BLaER1 (cell line): ENCODE results near the gene LINC01488.

Experiments
- H3K27ac ChIP-seq: shearing (Covaris generic); formaldehyde crosslinking; 2 replicates; pipeline ENCODE4 v1.8.1; 2022
- H3K27me3 ChIP-seq: shearing (Covaris generic); formaldehyde crosslinking; 2 replicates; pipeline ENCODE4 v1.8.1; 2022
- H3K36me3 ChIP-seq: shearing (Covaris generic); formaldehyde crosslinking; 2 replicates; pipeline ENCODE4 v1.8.1; 2022
- H3K4me1 ChIP-seq: shearing (Covaris generic); formaldehyde crosslinking; 2 replicates; pipeline ENCODE4 v1.8.1; 2022
- H3K4me2 ChIP-seq: shearing (Covaris generic); formaldehyde crosslinking; 2 replicates; pipeline ENCODE4 v1.8.1; 2022
- H3K4me3 ChIP-seq: shearing (Covaris generic); formaldehyde crosslinking; 2 replicates; pipeline ENCODE4 v1.8.1; 2022
- H3K9ac ChIP-seq: shearing (Covaris generic); formaldehyde crosslinking; 2 replicates; pipeline ENCODE4 v1.8.1; 2022
- H3K9me3 ChIP-seq: shearing (Covaris generic); formaldehyde crosslinking; 2 replicates; pipeline ENCODE4 v1.8.1; 2022
- H4K20me1 ChIP-seq: shearing (Covaris generic); formaldehyde crosslinking; 2 replicates; pipeline ENCODE4 v1.8.1; 2022
- Cebpa-rat ChIP-seq: shearing (Covaris generic); IDR thresholded peaks from 2 replicates; pipeline ENCODE4 v1.8.1; 2022

The LINC01488 gene

GRCh38 chr11:69470301-69470700 is 11.2 kb upstream of the LINC01488 start:
- Histone ChIP-seq H3K4me3 (no peak overlapping the region), H3K27ac (no peak overlapping the region), H3K4me1 (peaks cover 13% of the 10 kb centered on the region), H3K9ac (no peak overlapping the region), H3K4me2 (no peak overlapping the region), H4K20me1 (no peaks in the 10 kb centered on the region), H3K36me3 (no peaks in the 10 kb centered on the region), H3K9me3 (peaks cover 3% of the 10 kb centered on the region; the same call in 1 of the 2 replicates), H3K27me3 (no peaks in the 10 kb centered on the region)
- no peak for TF ChIP-seq Cebpa-rat

- H3K27me3 ChIP-seq = no peaks in the 10 kb centered on the region
- no peak for TF ChIP-seq Cebpa-rat
- H3K4me1 ChIP-seq = 0 out of 2 replicates have a peak, but pooled peaks cover 7% of the 10 kb centered on the region
- no peak overlapping the region for H3K27ac ChIP-seq
- H3K9me3 ChIP-seq = peaks cover 3% of the 10 kb centered on the region; the same call in 1 of the 2 replicates
- H3K9ac ChIP-seq = no peak overlapping the region
- H3K4me2 ChIP-seq = no peak overlapping the region
- H3K4me3 ChIP-seq = no peak overlapping the region
- H4K20me1 ChIP-seq = no peaks in the 10 kb centered on the region
- H3K36me3 ChIP-seq = no peaks in the 10 kb centered on the region
Observed at GRCh38 chr11:69470793-69471728, 10.4 kb upstream of the LINC01488 start.

GRCh38 chr11:69471729-69472540 is 9.5 kb upstream of the LINC01488 start:
- H3K4me2 ChIP-seq = no peak overlapping the region
- no peak for TF ChIP-seq Cebpa-rat
- 0 out of 2 replicates have a peak, but pooled peaks cover 7% of the 10 kb centered on the region for H3K4me1 ChIP-seq
- H3K27me3 ChIP-seq = no peaks in the 10 kb centered on the region
- no peak overlapping the region for H3K4me3 ChIP-seq
- peaks cover 3% of the 10 kb centered on the region; the same call in 1 of the 2 replicates for H3K9me3 ChIP-seq
- no peak overlapping the region for H3K27ac ChIP-seq
- H3K9ac ChIP-seq = no peak overlapping the region
- no peaks in the 10 kb centered on the region for H3K36me3 ChIP-seq
- H4K20me1 ChIP-seq = no peaks in the 10 kb centered on the region

- Histone ChIP-seq H4K20me1 (no peaks in the 10 kb centered on the region), H3K4me3 (no peak overlapping the region), H3K9ac (no peak overlapping the region), H3K36me3 (no peaks in the 10 kb centered on the region), H3K4me2 (no peak overlapping the region), H3K4me1 (0 out of 2 replicates have a peak, but pooled peaks cover 7% of the 10 kb centered on the region), H3K9me3 (peaks cover 3% of the 10 kb centered on the region; the same call in 1 of the 2 replicates), H3K27ac (no peak overlapping the region), H3K27me3 (no peaks in the 10 kb centered on the region)
- no peak for TF ChIP-seq Cebpa-rat
Observed at GRCh38 chr11:69472541-69473275, 8.8 kb upstream of the LINC01488 start.

- Histone ChIP-seq H3K4me2 (no peak overlapping the region), H3K9me3 (peaks cover 3% of the 10 kb centered on the region; the same call in 1 of the 2 replicates), H4K20me1 (no peaks in the 10 kb centered on the region), H3K27me3 (no peaks in the 10 kb centered on the region), H3K9ac (no peak overlapping the region), H3K4me1 (0 out of 2 replicates have a peak, but pooled peaks cover 6% of the 10 kb centered on the region), H3K36me3 (no peaks in the 10 kb centered on the region), H3K4me3 (no peak overlapping the region), H3K27ac (no peak overlapping the region)
- TF ChIP-seq Cebpa-rat = no peak
Observed at GRCh38 chr11:69473276-69473845, 8.1 kb upstream of the LINC01488 start.

GRCh38 chr11:69474736-69475135 is 6.7 kb upstream of the LINC01488 start:
- no peak for TF ChIP-seq Cebpa-rat
- no peak overlapping the region for H3K4me3 ChIP-seq

GRCh38 chr11:69475141-69475865 is 6.2 kb upstream of the LINC01488 start:
- no peak for TF ChIP-seq Cebpa-rat
- H3K36me3 ChIP-seq = no peaks in the 10 kb centered on the region
- no peak overlapping the region for H3K27ac ChIP-seq
- no peaks in the 10 kb centered on the region for H4K20me1 ChIP-seq
- H3K4me3 ChIP-seq = no peak overlapping the region
- H3K4me2 ChIP-seq = no peak overlapping the region
- peaks cover 3% of the 10 kb centered on the region; the same call in 1 of the 2 replicates for H3K9me3 ChIP-seq
- H3K27me3 ChIP-seq = no peaks in the 10 kb centered on the region
- H3K4me1 ChIP-seq = no peaks in the 10 kb centered on the region
- H3K9ac ChIP-seq = no peak overlapping the region

More at GRCh38 chr11:69474736-69475135, 6.7 kb upstream of the LINC01488 start:
- no peaks in the 10 kb centered on the region for H3K36me3 ChIP-seq
- peaks cover 3% of the 10 kb centered on the region; the same call in 1 of the 2 replicates for H3K9me3 ChIP-seq
- H3K9ac ChIP-seq = no peak overlapping the region
- H3K27me3 ChIP-seq = no peaks in the 10 kb centered on the region
- no peak overlapping the region for H3K4me2 ChIP-seq
- no peaks in the 10 kb centered on the region for H4K20me1 ChIP-seq
- no peaks in the 10 kb centered on the region for H3K4me1 ChIP-seq
- no peak overlapping the region for H3K27ac ChIP-seq

- Histone ChIP-seq H3K9ac (no peak overlapping the region), H4K20me1 (no peaks in the 10 kb centered on the region), H3K4me3 (no peak overlapping the region), H3K27ac (no peak overlapping the region), H3K4me1 (no peaks in the 10 kb centered on the region), H3K4me2 (no peak overlapping the region), H3K9me3 (peaks cover 3% of the 10 kb centered on the region; the same call in 1 of the 2 replicates), H3K36me3 (no peaks in the 10 kb centered on the region), H3K27me3 (no peaks in the 10 kb centered on the region)
- no peak for TF ChIP-seq Cebpa-rat
Observed at GRCh38 chr11:69475866-69476471, 5.5 kb upstream of the LINC01488 start.
